ENCODE results near the gene PPP1R14B. TPM values are rescaled to one million over a fixed set of nuclear protein-coding genes. Genes with fewer than 3 reads are reported as not detected.

The PPP1R14B gene
- total and polyA plus RNA-seq, 2 donors (not counting 3 experiments of a cell fraction or from before 2014, with no cell fraction given): 308 to 431 TPM

DNA sequence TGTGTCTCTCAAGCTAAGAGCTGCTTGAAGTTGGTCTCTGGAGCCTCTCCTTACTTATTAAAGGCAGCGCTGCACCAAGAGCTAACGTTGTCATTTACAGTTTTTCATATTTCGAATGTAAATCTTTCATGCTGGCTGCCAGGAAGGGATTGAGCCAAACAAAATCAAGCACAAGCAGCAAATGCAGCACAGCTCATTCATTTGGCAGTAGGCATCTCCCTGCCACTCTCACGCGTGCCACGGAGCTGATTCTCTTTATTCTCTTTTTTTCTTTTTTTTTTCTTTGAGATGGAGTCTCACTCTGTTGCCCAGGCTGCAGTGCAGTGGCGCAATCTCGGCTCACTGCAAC, 13.8 kb downstream of the PPP1R14B start:
- TF ChIP-seq, protein P1, sequence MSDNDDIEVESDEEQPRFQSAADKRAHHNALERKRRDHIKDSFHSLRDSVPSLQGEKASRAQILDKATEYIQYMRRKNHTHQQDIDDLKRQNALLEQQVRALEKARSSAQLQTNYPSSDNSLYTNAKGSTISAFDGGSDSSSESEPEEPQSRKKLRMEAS (IDR thresholded peaks at IDR 0.05; ENCODE audit: insufficient read depth, insufficient read length): no peak
- TF ChIP-seq GATA2 (IDR thresholded peaks at IDR 0.05; ENCODE audit: insufficient read depth, insufficient read length, low read depth, low read length) (no peak), JUN (IDR thresholded peaks at IDR 0.05; ENCODE audit: borderline replicate concordance, insufficient read depth, insufficient read length, low read depth) (no peak), POLR2AphosphoS5 (IDR thresholded peaks at IDR 0.05; ENCODE audit: insufficient read depth, low read depth, low read length) (no peak), EZH2 (IDR thresholded peaks at IDR 0.05; ENCODE audit: borderline replicate concordance, low read depth, low read length, severe bottlenecking) (no peak), POLR2A (IDR thresholded peaks at IDR 0.05; ENCODE audit: low read depth, low read length) (no peak)
- TF ChIP-seq, protein P2, sequence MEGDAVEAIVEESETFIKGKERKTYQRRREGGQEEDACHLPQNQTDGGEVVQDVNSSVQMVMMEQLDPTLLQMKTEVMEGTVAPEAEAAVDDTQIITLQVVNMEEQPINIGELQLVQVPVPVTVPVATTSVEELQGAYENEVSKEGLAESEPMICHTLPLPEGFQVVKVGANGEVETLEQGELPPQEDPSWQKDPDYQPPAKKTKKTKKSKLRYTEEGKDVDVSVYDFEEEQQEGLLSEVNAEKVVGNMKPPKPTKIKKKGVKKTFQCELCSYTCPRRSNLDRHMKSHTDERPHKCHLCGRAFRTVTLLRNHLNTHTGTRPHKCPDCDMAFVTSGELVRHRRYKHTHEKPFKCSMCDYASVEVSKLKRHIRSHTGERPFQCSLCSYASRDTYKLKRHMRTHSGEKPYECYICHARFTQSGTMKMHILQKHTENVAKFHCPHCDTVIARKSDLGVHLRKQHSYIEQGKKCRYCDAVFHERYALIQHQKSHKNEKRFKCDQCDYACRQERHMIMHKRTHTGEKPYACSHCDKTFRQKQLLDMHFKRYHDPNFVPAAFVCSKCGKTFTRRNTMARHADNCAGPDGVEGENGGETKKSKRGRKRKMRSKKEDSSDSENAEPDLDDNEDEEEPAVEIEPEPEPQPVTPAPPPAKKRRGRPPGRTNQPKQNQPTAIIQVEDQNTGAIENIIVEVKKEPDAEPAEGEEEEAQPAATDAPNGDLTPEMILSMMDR (IDR thresholded peaks at IDR 0.05; ENCODE audit: extremely low read depth in 1 of 2, insufficient read depth in 1 of 2, low read depth in 1 of 2, low read length in 2 of 2): no peak
- POLR2A ChIA-PET: no interaction called here
- no peak overlapping the region for H3K27ac ChIP-seq (ENCODE audit: insufficient read depth, low read depth, low read length)
- H3K9me3 ChIP-seq (replicated peaks; ENCODE audit: control insufficient read depth, insufficient read depth, low read length): no peaks in the 10 kb centered on the region
- no peak overlapping the region for H3K4me3 ChIP-seq (replicated peaks in 1 of 3; ENCODE audit: insufficient read depth in 1 of 3, low read depth in 1 of 3, low read length in 3 of 3)
- no peak overlapping the region for H3K9ac ChIP-seq (replicated peaks; ENCODE audit: extremely low read depth, insufficient read depth, low read length)
- H3K9me1 ChIP-seq (replicated peaks; ENCODE audit: control insufficient read depth, extremely low read depth, insufficient read depth, low read length): no peaks in the 10 kb centered on the region
- H3K4me2 ChIP-seq (ENCODE audit: insufficient read depth, low read length): no peak overlapping the region
- no peaks in the 10 kb centered on the region for H4K20me1 ChIP-seq (replicated peaks; ENCODE audit: control insufficient read depth, extremely low read depth, insufficient read depth, low read length)
- H3K36me3 ChIP-seq (ENCODE audit: control insufficient read depth in 2 of 2, extremely low read depth in 1 of 2, insufficient read depth in 2 of 2, low read length in 2 of 2): peaks cover 3 to 4% of the 10 kb centered on the region in 2 experiments
- FAIRE-seq (no peak), DNase-seq (ENCODE audit: low read depth, low spot score) (no peak)
- no peaks in the 10 kb centered on the region for H3K27me3 ChIP-seq (ENCODE audit: control insufficient read depth in 2 of 2, insufficient read depth in 2 of 2, low read length in 2 of 2)
- H2AFZ ChIP-seq (ENCODE audit: low read depth, low read length): no peak overlapping the region
- no TSS peak for BruUV-seq (replicated peaks)
- H3K79me2 ChIP-seq (ENCODE audit: control insufficient read depth, insufficient read depth, low read length): no peaks in the 10 kb centered on the region
- dilution Hi-C loops (cut with MboI; ENCODE audit: extremely low pct_ligation_motif_present, low sequenced_read_pairs): no loop called here
- intact Hi-C loops (cut with micrococcal nuclease): loop anchor here (5.0 kb wide), 1 partner anchor 46 kb away; the partner anchor contains the start of gene STIP1
- CTCF ChIA-PET: interaction anchor here (1.1 to 2.1 kb wide), 3 partner anchors 26 to 68 kb away, joined by 4 to 10 read pairs (median 6); no protein-coding TSS in a partner anchor
- H3K4me1 ChIP-seq (ENCODE audit: control insufficient read depth, extremely low read depth, insufficient read depth, low read length): peaks cover 10% of the 10 kb centered on the region
